ENCODE results near the gene ANKRD30A. TPM values are rescaled to one million over a fixed set of nuclear protein-coding genes. Genes with fewer than 3 reads are reported as not detected.
"Not testable (repeated sequence)": the region's sequence is repeated elsewhere in the genome, so short reads cannot be mapped to it uniquely, and the experiment has no call there.

The ANKRD30A gene
- total RNA-seq, 2 donors from 2014 or later: not detected

GRCh38 chr10:37314862-37315261 is 189.5 kb downstream of the ANKRD30A start:
- no peak overlapping the region for H3K27ac ChIP-seq
- H3K4me1 ChIP-seq: no peaks in the 10 kb centered on the region
- intact Hi-C loops (cut with DNase I): no loop called here
- DNase-seq: no peak
- H3K27me3 ChIP-seq: no peaks in the 10 kb centered on the region
- H3K36me3 ChIP-seq: no peaks in the 10 kb centered on the region
- no peak overlapping the region for H3K9ac ChIP-seq (ENCODE audit: low read depth in 2 of 2, low read length in 2 of 2)
- TF ChIP-seq, protein P1, sequence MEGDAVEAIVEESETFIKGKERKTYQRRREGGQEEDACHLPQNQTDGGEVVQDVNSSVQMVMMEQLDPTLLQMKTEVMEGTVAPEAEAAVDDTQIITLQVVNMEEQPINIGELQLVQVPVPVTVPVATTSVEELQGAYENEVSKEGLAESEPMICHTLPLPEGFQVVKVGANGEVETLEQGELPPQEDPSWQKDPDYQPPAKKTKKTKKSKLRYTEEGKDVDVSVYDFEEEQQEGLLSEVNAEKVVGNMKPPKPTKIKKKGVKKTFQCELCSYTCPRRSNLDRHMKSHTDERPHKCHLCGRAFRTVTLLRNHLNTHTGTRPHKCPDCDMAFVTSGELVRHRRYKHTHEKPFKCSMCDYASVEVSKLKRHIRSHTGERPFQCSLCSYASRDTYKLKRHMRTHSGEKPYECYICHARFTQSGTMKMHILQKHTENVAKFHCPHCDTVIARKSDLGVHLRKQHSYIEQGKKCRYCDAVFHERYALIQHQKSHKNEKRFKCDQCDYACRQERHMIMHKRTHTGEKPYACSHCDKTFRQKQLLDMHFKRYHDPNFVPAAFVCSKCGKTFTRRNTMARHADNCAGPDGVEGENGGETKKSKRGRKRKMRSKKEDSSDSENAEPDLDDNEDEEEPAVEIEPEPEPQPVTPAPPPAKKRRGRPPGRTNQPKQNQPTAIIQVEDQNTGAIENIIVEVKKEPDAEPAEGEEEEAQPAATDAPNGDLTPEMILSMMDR (IDR thresholded peaks at IDR 0.05): no peak
- H3K4me3 ChIP-seq: no peak overlapping the region
- H3K9me3 ChIP-seq: no peaks in the 10 kb centered on the region

GRCh38 chr10:37344413-37344812 is 219.0 kb downstream of the ANKRD30A start:
- no peaks in the 10 kb centered on the region for H3K36me3 ChIP-seq
- no peak for DNase-seq
- TF ChIP-seq, protein P1 (IDR thresholded peaks at IDR 0.05): no peak
- intact Hi-C loops (cut with DNase I): no loop called here
- H3K27me3 ChIP-seq: no peaks in the 10 kb centered on the region
- no peaks in the 10 kb centered on the region for H3K4me1 ChIP-seq
- H3K9ac ChIP-seq (ENCODE audit: low read depth in 2 of 2, low read length in 2 of 2): no peak overlapping the region
- no peak overlapping the region for H3K27ac ChIP-seq
- no peak overlapping the region for H3K4me3 ChIP-seq
- no peaks in the 10 kb centered on the region for H3K9me3 ChIP-seq

- intact Hi-C loops (cut with DNase I): no loop called here
- no peak for DNase-seq
- Histone ChIP-seq H3K36me3 (no peaks in the 10 kb centered on the region), H3K4me3 (no peak overlapping the region), H3K9ac (ENCODE audit: low read depth in 2 of 2, low read length in 2 of 2) (no peak overlapping the region), H3K9me3 (no peaks in the 10 kb centered on the region), H3K27ac (no peak overlapping the region), H3K4me1 (no peaks in the 10 kb centered on the region), H3K27me3 (no peaks in the 10 kb centered on the region)
- TF ChIP-seq, protein P1 (IDR thresholded peaks at IDR 0.05): no peak
Measured at GRCh38 chr10:37379991-37380390, 254.6 kb downstream of the ANKRD30A start.

GRCh38 chr10:37381271-37381670 is 255.9 kb downstream of the ANKRD30A start:
- TF ChIP-seq, protein P1 (IDR thresholded peaks at IDR 0.05): no peak
- no peak overlapping the region for H3K9ac ChIP-seq (ENCODE audit: low read depth in 2 of 2, low read length in 2 of 2)
- no peaks in the 10 kb centered on the region for H3K27me3 ChIP-seq
- H3K27ac ChIP-seq: no peak overlapping the region
- H3K36me3 ChIP-seq: no peaks in the 10 kb centered on the region
- no peaks in the 10 kb centered on the region for H3K4me1 ChIP-seq
- H3K4me3 ChIP-seq: no peak overlapping the region
- DNase-seq: no peak
- intact Hi-C loops (cut with DNase I): no loop called here
- H3K9me3 ChIP-seq: no peaks in the 10 kb centered on the region

- Histone ChIP-seq H3K9ac (ENCODE audit: low read depth in 2 of 2, low read length in 2 of 2) (no peak overlapping the region), H3K4me3 (no peak overlapping the region), H3K27ac (no peak overlapping the region), H3K27me3 (no peaks in the 10 kb centered on the region), H3K36me3 (no peaks in the 10 kb centered on the region), H3K4me1 (no peaks in the 10 kb centered on the region), H3K9me3 (no peaks in the 10 kb centered on the region)
- no peak for DNase-seq
- intact Hi-C loops (cut with DNase I): no loop called here
- TF ChIP-seq, protein P1 (IDR thresholded peaks at IDR 0.05): no peak
Measured at GRCh38 chr10:37384923-37385322, 259.5 kb downstream of the ANKRD30A start.

DNA sequence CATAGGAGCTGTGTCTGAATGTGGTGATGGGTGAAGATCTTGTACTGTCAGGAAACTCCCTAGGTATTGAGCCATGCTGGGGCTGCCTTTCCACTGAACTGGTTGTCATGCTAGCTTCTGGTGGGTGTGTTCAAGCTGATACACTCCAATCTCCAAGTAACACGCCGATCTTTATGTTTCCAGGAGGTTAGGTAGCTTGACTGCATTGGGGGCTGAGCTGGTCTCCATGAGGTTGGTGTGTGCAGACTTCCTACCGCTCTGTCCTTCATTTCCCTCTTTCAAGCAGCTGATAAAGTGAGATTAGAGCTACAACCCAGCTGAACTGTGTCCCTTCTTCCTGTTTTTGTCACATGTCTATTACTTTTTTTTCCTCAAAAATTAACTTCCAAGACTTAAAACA is 265.5 kb downstream of the ANKRD30A start:
- Histone ChIP-seq H3K27ac (no peak overlapping the region), H3K27me3 (no peaks in the 10 kb centered on the region), H3K9me3 (no peaks in the 10 kb centered on the region), H3K9ac (ENCODE audit: low read depth in 2 of 2, low read length in 2 of 2) (no peak overlapping the region), H3K4me1 (no peaks in the 10 kb centered on the region), H3K36me3 (no peaks in the 10 kb centered on the region), H3K4me3 (no peak overlapping the region)
- TF ChIP-seq, protein P1 (IDR thresholded peaks at IDR 0.05): no peak
- intact Hi-C loops (cut with DNase I): no loop called here
- DNase-seq: no peak

DNA sequence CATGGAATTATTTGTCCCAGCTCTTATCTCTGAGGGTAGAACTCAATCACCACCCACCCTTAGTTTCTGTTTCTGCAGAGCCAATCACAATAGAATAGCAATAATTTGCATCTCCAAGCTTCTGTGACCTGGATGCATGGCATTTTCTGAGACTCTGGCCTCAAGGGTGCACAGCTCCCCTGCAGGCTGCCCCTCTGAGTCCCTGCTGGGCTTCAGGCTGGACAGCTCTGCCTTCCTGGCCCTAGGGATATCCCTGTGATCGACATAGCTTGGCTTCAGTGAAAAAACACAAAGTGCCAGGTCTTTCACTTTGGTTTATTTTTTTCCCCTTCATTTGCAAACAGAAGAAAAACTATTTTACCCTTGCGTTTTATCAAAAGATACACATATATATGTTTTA is 275.4 kb downstream of the ANKRD30A start:
- H3K4me1 ChIP-seq; H3K9me3 ChIP-seq; H3K4me3 ChIP-seq; H3K9ac ChIP-seq (ENCODE audit: low read depth in 2 of 2, low read length in 2 of 2); H3K27me3 ChIP-seq; DNase-seq; H3K27ac ChIP-seq; H3K36me3 ChIP-seq; intact Hi-C loops (cut with DNase I): not testable (repeated sequence)
